Lower lobe of right lung (tissue), 2 donors: ENCODE measurements around the gene SPIRE1. TPM values are rescaled to one million over a fixed set of nuclear protein-coding genes. Genes with fewer than 3 reads are reported as not detected.
A peak's percentile ranks its signal among the peaks of the same experiment; 100 is the strongest.

Source experiments
- ATAC-seq, 2 donors: fragments of 200-7000 bp; cut with Tn5 transposase; one replicate each; pipeline ENCODE4 v1.9.1; 2020 to 2022; ENCODE audit warnings: mild to moderate bottlenecking in 2 of 2, moderate library complexity in 2 of 2
- DNase-seq: peaks from one replicate; pipeline ENCODE4 v3.0.0-alpha.2; 2020
- H3K27ac ChIP-seq: fragments of 200-600 bp; one replicate; pipeline ENCODE4 v1.8.0; 2022
- H3K27me3 ChIP-seq: fragments of 200-600 bp; one replicate; pipeline ENCODE4 v1.8.0; 2022; ENCODE audit warnings: low read depth
- H3K36me3 ChIP-seq: fragments of 200-600 bp; one replicate; pipeline ENCODE4 v1.8.0; 2022; ENCODE audit warnings: mild to moderate bottlenecking
- H3K4me1 ChIP-seq: fragments of 200-600 bp; one replicate; pipeline ENCODE4 v1.8.0; 2022
- H3K4me3 ChIP-seq: fragments of 200-600 bp; one replicate; pipeline ENCODE4 v1.8.0; 2022; ENCODE audit warnings: mild to moderate bottlenecking
- H3K9me3 ChIP-seq: fragments of 200-600 bp; one replicate; pipeline ENCODE4 v1.8.0; 2022
- intact Hi-C: fragments of 100-400 bp; cut with DNase I; formaldehyde crosslinking; loops from one replicate; pipeline ENCODE4 v1.11.0; 2022
- long read RNA-seq: library from polyadenylated mRNA; unstranded; transcript quantifications from one replicate; pipeline ENCODE4 v2.0.0, GENCODE V29; 2021
- total RNA-seq: library from RNA; stranded (reverse); fragmentation: NEBNext Ultra II Directional; extraction: Animal tissue kit (Norgen Biotek cat#: 25700); gene quantifications from one replicate; pipeline ENCODE4 v1.2.1, GENCODE V29; 2021
- TF ChIP-seq, protein P1 (sequence below): fragments of 200-600 bp; IDR thresholded peaks from one replicate; pipeline ENCODE4 v1.8.0; 2022; ENCODE audit warnings: antibody characterized with exemption, mild to moderate bottlenecking
- donor health status: DM: no; HTN: yes; CAD: no; lungs with severe emphysema.

The SPIRE1 gene
- total RNA-seq = 42.1 TPM
- long read RNA-seq, full-length matches to known transcripts = 10 of 48 reads
- long read RNA-seq, partial matches to known transcripts = 17 of 48 reads
- long read RNA-seq, other reads (novel, unspliced or antisense) = 21 of 48 reads

DNA sequence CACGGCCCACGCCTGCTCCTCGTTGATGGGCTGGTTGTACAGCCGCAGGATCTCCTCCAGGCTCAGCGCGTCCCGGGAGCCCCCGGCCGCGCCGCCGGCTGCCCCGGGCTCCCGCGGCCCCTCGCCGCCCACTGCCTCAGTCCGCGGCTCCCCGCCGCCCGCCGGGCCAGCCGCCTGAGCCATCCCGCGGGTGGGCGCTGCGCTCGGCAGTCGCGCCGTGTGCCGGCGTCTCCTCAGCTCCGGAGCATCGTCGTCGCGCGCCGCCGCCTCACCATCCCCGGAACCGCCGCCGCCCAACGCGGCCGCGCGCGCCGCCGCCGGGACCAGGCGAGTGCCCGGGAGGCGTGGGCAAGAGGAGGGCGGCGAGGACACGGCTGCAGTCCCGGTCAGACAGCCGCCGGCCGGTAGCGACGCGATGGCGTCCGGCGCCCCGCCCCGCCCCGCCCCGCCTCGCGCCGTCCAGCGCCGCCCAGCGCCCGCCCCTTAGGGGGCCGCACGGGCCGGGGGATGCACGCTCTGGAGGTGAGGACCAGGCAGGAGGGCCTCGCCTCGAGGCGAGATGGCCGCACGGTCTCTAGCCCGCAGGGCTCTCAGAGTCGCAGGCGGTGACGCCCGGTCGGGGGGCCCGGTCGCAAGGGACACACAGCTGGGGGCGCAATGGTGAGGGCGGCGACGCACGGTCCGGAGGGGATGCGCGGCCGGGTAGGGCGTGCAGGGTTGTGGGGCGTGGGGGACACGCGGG lies at the start of gene SPIRE1:
Gene SPIRE1 (minus strand): TSS at position 424 of the 742 bp plus-strand sequence. CDS start 241 bp downstream, at position 183.
- intact Hi-C loops = no loop called here
- Histone ChIP-seq H3K4me1 (peaks cover 29% of the 10 kb centered on the region), H3K27me3 (no peaks in the 10 kb centered on the region), H3K4me3 (peak within 1 kb of the TSS; percentile 79), H3K9me3 (no peaks in the 10 kb centered on the region), H3K27ac (peak within 1 kb of the TSS; percentile 96), H3K36me3 (no peaks in the 10 kb centered on the region)
- TF ChIP-seq, protein P1, sequence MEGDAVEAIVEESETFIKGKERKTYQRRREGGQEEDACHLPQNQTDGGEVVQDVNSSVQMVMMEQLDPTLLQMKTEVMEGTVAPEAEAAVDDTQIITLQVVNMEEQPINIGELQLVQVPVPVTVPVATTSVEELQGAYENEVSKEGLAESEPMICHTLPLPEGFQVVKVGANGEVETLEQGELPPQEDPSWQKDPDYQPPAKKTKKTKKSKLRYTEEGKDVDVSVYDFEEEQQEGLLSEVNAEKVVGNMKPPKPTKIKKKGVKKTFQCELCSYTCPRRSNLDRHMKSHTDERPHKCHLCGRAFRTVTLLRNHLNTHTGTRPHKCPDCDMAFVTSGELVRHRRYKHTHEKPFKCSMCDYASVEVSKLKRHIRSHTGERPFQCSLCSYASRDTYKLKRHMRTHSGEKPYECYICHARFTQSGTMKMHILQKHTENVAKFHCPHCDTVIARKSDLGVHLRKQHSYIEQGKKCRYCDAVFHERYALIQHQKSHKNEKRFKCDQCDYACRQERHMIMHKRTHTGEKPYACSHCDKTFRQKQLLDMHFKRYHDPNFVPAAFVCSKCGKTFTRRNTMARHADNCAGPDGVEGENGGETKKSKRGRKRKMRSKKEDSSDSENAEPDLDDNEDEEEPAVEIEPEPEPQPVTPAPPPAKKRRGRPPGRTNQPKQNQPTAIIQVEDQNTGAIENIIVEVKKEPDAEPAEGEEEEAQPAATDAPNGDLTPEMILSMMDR = no peak
- ATAC-seq (peak; percentile 91 to 93), DNase-seq (peak; percentile 86)

DNA sequence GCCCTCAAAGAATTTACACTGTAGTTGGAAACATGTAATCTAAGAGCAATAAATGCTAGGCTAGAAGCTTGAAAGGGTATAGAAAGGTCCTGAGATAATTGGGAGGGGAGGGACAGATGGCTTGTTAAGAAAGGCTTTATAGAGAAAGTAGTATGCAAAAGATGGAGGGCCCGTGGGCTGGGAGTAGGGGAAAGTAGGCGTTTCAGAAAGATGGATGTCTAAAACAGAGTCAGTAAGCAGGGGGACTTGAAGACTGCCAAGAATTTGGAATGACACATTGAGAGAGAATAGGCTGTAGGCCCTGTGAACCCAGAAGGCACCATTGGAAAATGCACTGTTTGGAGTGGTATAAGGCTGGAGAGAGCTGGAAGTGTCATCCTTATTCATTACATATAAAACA lies 45.8 kb upstream of the SPIRE1 start:
- DNase-seq (no peak), ATAC-seq (no peak)
- Histone ChIP-seq H3K36me3 (peaks cover 36% of the 10 kb centered on the region), H3K4me3 (peak overlapping the region; percentile 96), H3K4me1 (peaks cover 36% of the 10 kb centered on the region), H3K27me3 (no peaks in the 10 kb centered on the region), H3K27ac (peak overlapping the region; percentile 96), H3K9me3 (no peaks in the 10 kb centered on the region)
- TF ChIP-seq, protein P1 = no peak
- intact Hi-C loops = no loop called here

DNA sequence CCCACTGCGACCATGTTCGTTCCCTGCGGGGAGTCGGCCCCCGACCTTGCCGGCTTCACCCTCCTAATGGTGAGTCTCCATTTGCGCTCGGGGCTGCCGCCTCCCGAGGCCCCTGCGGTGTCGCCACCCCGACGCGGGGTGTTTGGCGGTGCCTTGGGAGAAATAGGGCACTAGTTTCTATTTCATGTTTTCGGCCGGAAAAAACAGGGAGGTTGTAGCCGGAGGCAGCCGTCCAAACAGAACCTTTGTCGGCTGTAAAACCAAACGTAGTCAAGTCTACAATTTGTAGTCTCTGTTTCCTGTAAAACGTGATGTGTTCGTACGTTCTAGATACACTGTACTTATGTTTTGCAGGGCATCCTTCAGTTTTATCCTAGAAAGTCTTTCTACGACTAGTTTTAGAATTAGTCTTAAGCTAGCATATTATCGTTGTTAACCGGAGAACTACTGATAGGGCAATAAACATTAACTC lies 45.2 kb upstream of the SPIRE1 start:
- ATAC-seq (peak; percentile 76 to 78), DNase-seq (no peak)
- Histone ChIP-seq H3K9me3 (no peaks in the 10 kb centered on the region), H3K36me3 (peaks cover 36% of the 10 kb centered on the region), H3K27ac (peak overlapping the region; percentile 96), H3K4me1 (peaks cover 36% of the 10 kb centered on the region), H3K4me3 (peak overlapping the region; percentile 96), H3K27me3 (no peaks in the 10 kb centered on the region)
- TF ChIP-seq, protein P1 = no peak
- intact Hi-C loops = no loop called here

DNA sequence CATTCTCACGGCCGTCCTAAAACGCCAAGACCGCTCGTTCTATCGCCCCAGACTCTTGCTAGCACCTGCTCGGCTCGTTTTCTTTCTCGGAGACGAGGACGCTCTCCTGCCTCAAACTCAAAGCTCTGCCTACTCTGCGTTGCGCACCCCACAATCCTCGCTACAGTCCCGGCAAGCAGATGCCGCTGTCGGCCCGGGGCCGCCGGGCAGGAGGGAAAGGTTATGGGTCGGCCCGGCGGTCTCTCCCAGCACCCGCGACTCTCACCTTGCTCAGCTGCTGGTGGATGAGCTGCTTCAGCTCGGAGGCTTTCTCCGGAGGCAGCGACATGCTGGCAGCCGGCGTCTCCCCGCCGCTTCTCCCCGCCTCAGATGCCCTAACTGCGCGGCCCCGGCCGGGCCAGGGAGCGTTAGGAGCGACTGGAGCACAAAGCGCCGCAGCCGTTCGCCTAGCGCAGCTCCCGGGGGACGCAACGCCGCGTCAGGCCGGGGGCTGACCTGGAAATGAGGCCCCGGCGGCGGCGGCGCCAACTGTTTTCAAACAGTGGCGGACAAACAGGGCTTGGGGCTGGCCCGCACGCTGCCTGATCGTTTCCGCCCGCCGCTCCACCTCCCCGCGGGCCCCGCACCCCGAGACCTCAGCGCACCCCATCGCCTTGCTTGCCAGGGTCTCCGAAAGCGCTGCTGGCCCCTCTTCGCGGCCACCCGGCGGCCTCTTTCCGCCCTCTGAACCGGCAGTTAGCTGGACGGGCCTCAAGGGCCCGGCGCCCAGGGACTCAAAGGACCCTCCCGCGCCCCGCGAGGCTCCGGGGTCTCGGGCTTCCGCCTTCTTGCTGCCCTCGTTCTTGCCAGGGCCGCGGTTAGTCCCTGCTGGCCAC lies 44.6 kb upstream of the SPIRE1 start, which contains the start of the genes CEP76 and PSMG2:
Gene CEP76 (minus strand): TSS at position 503 of the 875 bp plus-strand sequence. CDS start 175 bp downstream, at position 328.
Gene PSMG2 (plus strand): TSS at position 822 of the 875 bp plus-strand sequence. CDS start 66 bp downstream, outside the sequence.
- Histone ChIP-seq H3K9me3 (no peaks in the 10 kb centered on the region), H3K4me1 (peaks cover 36% of the 10 kb centered on the region), H3K4me3 (peak within 1 kb of the TSS; percentile 96), H3K36me3 (peaks cover 31% of the 10 kb centered on the region), H3K27me3 (no peaks in the 10 kb centered on the region), H3K27ac (peak within 1 kb of the TSS; percentile 96)
- ATAC-seq = peak; percentile 96 to 98
- intact Hi-C loops = no loop called here
- peak; percentile 94 for DNase-seq
- TF ChIP-seq, protein P1 = no peak

DNA sequence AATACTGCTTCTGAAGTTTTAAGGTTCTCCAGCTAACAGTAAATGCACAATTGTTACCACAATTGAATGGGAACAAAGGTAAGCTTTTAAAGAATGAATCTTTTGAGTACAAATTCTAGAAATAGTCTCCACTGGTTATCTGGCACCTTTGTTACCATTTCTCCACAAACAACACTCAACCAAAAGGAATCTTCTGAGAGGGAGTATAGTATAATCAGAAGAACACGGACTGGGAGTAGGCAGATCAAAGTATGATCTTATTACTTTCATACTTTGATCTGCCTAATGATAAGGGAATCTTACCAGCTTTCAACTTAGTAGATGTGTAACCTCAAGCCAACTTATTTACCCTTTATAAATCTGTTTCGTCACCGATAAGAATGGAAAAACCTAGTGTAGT lies 43.3 kb upstream of the SPIRE1 start:
- ATAC-seq (no peak), DNase-seq (no peak)
- TF ChIP-seq, protein P1 = no peak
- peaks cover 36% of the 10 kb centered on the region for H3K4me1 ChIP-seq
- no peak overlapping the region for H3K27ac ChIP-seq
- intact Hi-C loops = no loop called here
- no peaks in the 10 kb centered on the region for H3K27me3 ChIP-seq
- H3K9me3 ChIP-seq = no peaks in the 10 kb centered on the region
- peaks cover 30% of the 10 kb centered on the region for H3K36me3 ChIP-seq
- H3K4me3 ChIP-seq = peak overlapping the region; percentile 96
